ENCODE results near the gene NPW. TPM values are rescaled to one million over a fixed set of nuclear protein-coding genes. Genes with fewer than 3 reads are reported as not detected.
A peak's percentile ranks its signal among the peaks of the same experiment; 100 is the strongest.

NPW gene
- total and polyA plus RNA-seq, 9 of the 15 experiments (the other 6 are each of a cell fraction or from before 2014, with no cell fraction given), result 0.14 to 4.0 (median 2.6) TPM; not detected in 4

- TF ChIP-seq, protein P1, sequence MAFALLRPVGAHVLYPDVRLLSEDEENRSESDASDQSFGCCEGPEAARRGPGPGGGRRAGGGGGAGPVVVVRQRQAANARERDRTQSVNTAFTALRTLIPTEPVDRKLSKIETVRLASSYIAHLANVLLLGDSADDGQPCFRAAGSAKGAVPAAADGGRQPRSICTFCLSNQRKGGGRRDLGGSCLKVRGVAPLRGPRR (CRISPR knock-in tag; IDR thresholded peaks at IDR 0.05), result no peak
- TF ChIP-seq TEAD4 (IDR thresholded peaks at IDR 0.05; ENCODE audit: low read length), result 0 out of 2 replicates have a peak, but pooled peaks have one; percentile 19
- no peak for TF ChIP-seq TEAD4 (CRISPR knock-in tag; IDR thresholded peaks at IDR 0.05; ENCODE audit: borderline replicate concordance)
- TF ChIP-seq SETDB1 (IDR thresholded peaks at IDR 0.05; ENCODE audit: low read length), result no peak
- TF ChIP-seq GABPA (tag; conservative IDR thresholded peaks at IDR 0.05; ENCODE audit: low read depth), result peak; percentile 98
- peak; percentile 97 for TF ChIP-seq SP2 (IDR thresholded peaks at IDR 0.05; ENCODE audit: extremely low read depth, low read depth, low read length, poor library complexity, severe bottlenecking)
- TF ChIP-seq ZNF143 (CRISPR knock-in tag; IDR thresholded peaks at IDR 0.05), result no peak
- no peak for TF ChIP-seq ZNF41 (CRISPR knock-in tag; conservative IDR thresholded peaks at IDR 0.05)
- no peak for TF ChIP-seq SMARCA5 (IDR thresholded peaks at IDR 0.05)
- TF ChIP-seq ZNF609 (CRISPR knock-in tag; IDR thresholded peaks at IDR 0.05; ENCODE audit: borderline replicate concordance), result no peak
- no peak for TF ChIP-seq BHLHE40 (IDR thresholded peaks at IDR 0.05; ENCODE audit: low read length)
- TF ChIP-seq HDAC2 (IDR thresholded peaks at IDR 0.05), result peak; percentile 87; the same call in 1 of the 2 replicates
- TF ChIP-seq, protein P2, sequence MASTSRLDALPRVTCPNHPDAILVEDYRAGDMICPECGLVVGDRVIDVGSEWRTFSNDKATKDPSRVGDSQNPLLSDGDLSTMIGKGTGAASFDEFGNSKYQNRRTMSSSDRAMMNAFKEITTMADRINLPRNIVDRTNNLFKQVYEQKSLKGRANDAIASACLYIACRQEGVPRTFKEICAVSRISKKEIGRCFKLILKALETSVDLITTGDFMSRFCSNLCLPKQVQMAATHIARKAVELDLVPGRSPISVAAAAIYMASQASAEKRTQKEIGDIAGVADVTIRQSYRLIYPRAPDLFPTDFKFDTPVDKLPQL (IDR thresholded peaks at IDR 0.05; ENCODE audit: extremely low read depth, insufficient read length), result no peak
- TF ChIP-seq ERF (CRISPR knock-in tag; IDR thresholded peaks at IDR 0.05), result 0 out of 2 replicates have a peak, but pooled peaks have one; percentile 48
- TF ChIP-seq TEAD2 (tag; IDR thresholded peaks at IDR 0.05), result no peak
- peak; percentile 62; the same call in 1 of the 2 replicates for TF ChIP-seq ZNF431 (CRISPR knock-in tag; IDR thresholded peaks at IDR 0.05)
- TF ChIP-seq, protein P3, sequence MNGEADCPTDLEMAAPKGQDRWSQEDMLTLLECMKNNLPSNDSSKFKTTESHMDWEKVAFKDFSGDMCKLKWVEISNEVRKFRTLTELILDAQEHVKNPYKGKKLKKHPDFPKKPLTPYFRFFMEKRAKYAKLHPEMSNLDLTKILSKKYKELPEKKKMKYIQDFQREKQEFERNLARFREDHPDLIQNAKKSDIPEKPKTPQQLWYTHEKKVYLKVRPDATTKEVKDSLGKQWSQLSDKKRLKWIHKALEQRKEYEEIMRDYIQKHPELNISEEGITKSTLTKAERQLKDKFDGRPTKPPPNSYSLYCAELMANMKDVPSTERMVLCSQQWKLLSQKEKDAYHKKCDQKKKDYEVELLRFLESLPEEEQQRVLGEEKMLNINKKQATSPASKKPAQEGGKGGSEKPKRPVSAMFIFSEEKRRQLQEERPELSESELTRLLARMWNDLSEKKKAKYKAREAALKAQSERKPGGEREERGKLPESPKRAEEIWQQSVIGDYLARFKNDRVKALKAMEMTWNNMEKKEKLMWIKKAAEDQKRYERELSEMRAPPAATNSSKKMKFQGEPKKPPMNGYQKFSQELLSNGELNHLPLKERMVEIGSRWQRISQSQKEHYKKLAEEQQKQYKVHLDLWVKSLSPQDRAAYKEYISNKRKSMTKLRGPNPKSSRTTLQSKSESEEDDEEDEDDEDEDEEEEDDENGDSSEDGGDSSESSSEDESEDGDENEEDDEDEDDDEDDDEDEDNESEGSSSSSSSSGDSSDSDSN (IDR thresholded peaks at IDR 0.05; ENCODE audit: borderline replicate concordance in 1 of 2, low read depth in 2 of 2, low read length in 2 of 2), result 0 out of 4 replicates have a peak, but pooled peaks of 1 of the 2 experiments have one; percentile 13
- TF ChIP-seq ZNF511 (CRISPR knock-in tag; IDR thresholded peaks at IDR 0.05), result peak; percentile 26; the same call in 1 of the 2 replicates
Measured at GRCh38 chr16:2009791-2010510, 9.6 kb upstream of the NPW start, which contains the start of gene ZNF598 (continued).

Measured in K562 (cell line).